ENCODE measurements around the gene TRAPPC1. TPM values are rescaled to one million over a fixed set of nuclear protein-coding genes. Genes with fewer than 3 reads are reported as not detected.

The TRAPPC1 gene
- 302 to 325 TPM (median 321 TPM) in 5 replicates for total RNA-seq (2022; extraction: Qiagen RNA extraction)

GRCh38 chr17:7931709-7932482 lies at the start of gene TRAPPC1, which contains the start of gene CNTROB:
TSS of gene TRAPPC1 (minus strand) at chr17:7931946. CDS start at chr17:7931829, 117 bp downstream.
TSS of gene CNTROB (plus strand) at chr17:7932206. CDS start at chr17:7933080, 874 bp downstream.

GRCh38 chr17:7929158-7930023 lies 2.4 kb downstream of the TRAPPC1 start, which contains the start of gene KCNAB3:
TSS of gene KCNAB3 (minus strand) at chr17:7929856. CDS start at chr17:7929435, 421 bp downstream.

GRCh38 chr17:7915611-7916384 lies 15.9 kb downstream of the TRAPPC1 start, which contains the start of gene RNF227:
TSS of gene RNF227 (minus strand) at chr17:7916289. CDS start at chr17:7916195, 94 bp downstream.

GRCh38 chr17:7888184-7888920 lies 43.4 kb downstream of the TRAPPC1 start, which contains the start of gene CHD3:
TSS of gene CHD3 (plus strand) at chr17:7888789. CDS start at chr17:7889001, 212 bp downstream.

Other genes starting within 250 kb of the TRAPPC1 start
- gene TP53, start 244.5 kb downstream of the TRAPPC1 start, total RNA-seq (2022; extraction: Qiagen RNA extraction), result 42.4 to 47.4 TPM (median 42.4 TPM) in 5 replicates
- gene WRAP53, start 243.5 kb downstream of the TRAPPC1 start, total RNA-seq (2022; extraction: Qiagen RNA extraction), result 33.5 to 44.7 TPM (median 38.0 TPM) in 5 replicates
- gene EFNB3, start 226.7 kb downstream of the TRAPPC1 start, total RNA-seq (2022; extraction: Qiagen RNA extraction), result 1.1 to 1.4 TPM (median 1.3 TPM) in 5 replicates
- gene DNAH2, start 214.2 kb downstream of the TRAPPC1 start, total RNA-seq (2022; extraction: Qiagen RNA extraction), result 0.01 to 0.08 TPM (median 0.02 TPM) in 5 replicates
- 9.9 to 18.2 TPM (median 14.1 TPM) in 5 replicates for gene KDM6B, start 97.7 kb downstream of the TRAPPC1 start, total RNA-seq (2022; extraction: Qiagen RNA extraction)
- 0.51 to 1.5 TPM (median 0.66 TPM) in 5 replicates for gene TMEM88, start 76.9 kb downstream of the TRAPPC1 start, total RNA-seq (2022; extraction: Qiagen RNA extraction)
- 139 to 244 TPM (median 211 TPM) in 5 replicates for gene NAA38, start 74.4 kb downstream of the TRAPPC1 start, total RNA-seq (2022; extraction: Qiagen RNA extraction)
- 18.7 to 23.0 TPM (median 19.4 TPM) in 5 replicates for gene CYB5D1, start 73.9 kb downstream of the TRAPPC1 start, total RNA-seq (2022; extraction: Qiagen RNA extraction)
- 53.0 to 71.6 TPM (median 60.6 TPM) in 5 replicates for gene CHD3, start 43.2 kb downstream of the TRAPPC1 start, total RNA-seq (2022; extraction: Qiagen RNA extraction)
- gene RNF227, start 15.7 kb downstream of the TRAPPC1 start, total RNA-seq (2022; extraction: Qiagen RNA extraction), result 1.00 to 3.4 TPM (median 1.4 TPM) in 5 replicates
- 1.9 to 2.9 TPM (median 2.7 TPM) in 5 replicates for gene KCNAB3, start 2.1 kb downstream of the TRAPPC1 start, total RNA-seq (2022; extraction: Qiagen RNA extraction)
- 38.2 to 41.1 TPM (median 40.0 TPM) in 5 replicates for gene CNTROB, start 260 bp upstream of the TRAPPC1 start, total RNA-seq (2022; extraction: Qiagen RNA extraction)
- gene GUCY2D, start 70.7 kb upstream of the TRAPPC1 start, total RNA-seq (2022; extraction: Qiagen RNA extraction), result 0.28 to 0.52 TPM (median 0.36 TPM) in 4 of 5 replicates, not detected in the other
- 0.21 to 0.48 TPM (median 0.31 TPM) in 5 replicates for gene ALOX15B, start 107.1 kb upstream of the TRAPPC1 start, total RNA-seq (2022; extraction: Qiagen RNA extraction)
- 1.2 to 1.6 TPM (median 1.4 TPM) in 5 replicates for gene ALOX12B, start 155.8 kb upstream of the TRAPPC1 start, total RNA-seq (2022; extraction: Qiagen RNA extraction)
- gene ALOXE3, start 186.6 kb upstream of the TRAPPC1 start, total RNA-seq (2022; extraction: Qiagen RNA extraction), result 6.3 to 10.0 TPM (median 6.4 TPM) in 5 replicates
- gene HES7, start 192.2 kb upstream of the TRAPPC1 start, total RNA-seq (2022; extraction: Qiagen RNA extraction), result 1.6 to 5.3 TPM (median 4.8 TPM) in 5 replicates
- gene PER1, start 220.5 kb upstream of the TRAPPC1 start, total RNA-seq (2022; extraction: Qiagen RNA extraction), result 49.3 to 55.5 TPM (median 53.3 TPM) in 5 replicates
- 23.5 to 31.4 TPM (median 28.1 TPM) in 5 replicates for gene VAMP2, start 231.0 kb upstream of the TRAPPC1 start, total RNA-seq (2022; extraction: Qiagen RNA extraction)
- 20.0 to 21.8 TPM (median 20.6 TPM) in 5 replicates for gene TMEM107, start 244.4 kb upstream of the TRAPPC1 start, total RNA-seq (2022; extraction: Qiagen RNA extraction)

Data from A549 treated with Hydrocortisone at 1 μM for 4 hours (cell line).